Loucy (cell line): ENCODE data around the gene CCDC6.

Experiments
- H2AFZ ChIP-seq: fragments of 200-600 bp; sonication (generic); 2 replicates; pipeline ENCODE4 v1.6.0; 2016; ENCODE audit warnings: antibody characterized with exemption, mild to moderate bottlenecking, low read length, moderate library complexity
- H3F3A ChIP-seq: fragments of 200-600 bp; 2 replicates; pipeline ENCODE4 v1.6.0; 2016; ENCODE audit warnings: antibody characterized with exemption, low read depth, mild to moderate bottlenecking
- H3K27me3 ChIP-seq: fragments of 200-600 bp; sonication (generic); 2 replicates; pipeline ENCODE4 v1.6.1; 2014; ENCODE audit warnings: low read length, mild to moderate bottlenecking; ENCODE audit not compliant: insufficient read depth, poor library complexity, severe bottlenecking
- H3K36me3 ChIP-seq: fragments of 200-600 bp; sonication (generic); 2 replicates; pipeline ENCODE4 v1.6.1; 2016; ENCODE audit warnings: low read length; ENCODE audit not compliant: insufficient read depth
- H3K4me1 ChIP-seq: fragments of 200-600 bp; sonication (generic); 2 replicates; pipeline ENCODE4 v1.5.1; 2014; ENCODE audit warnings: low read length, mild to moderate bottlenecking; ENCODE audit not compliant: insufficient read depth, poor library complexity, severe bottlenecking
- H3K4me2 ChIP-seq: fragments of 200-600 bp; sonication (generic); 2 replicates; pipeline ENCODE4 v1.6.0; 2014; ENCODE audit warnings: antibody characterized with exemption, low read length, low read depth, mild to moderate bottlenecking; ENCODE audit not compliant: poor library complexity, severe bottlenecking
- H3K4me3 ChIP-seq: fragments of 200-600 bp; sonication (generic); 2 replicates; pipeline ENCODE4 v1.5.1; 2014; ENCODE audit warnings: low read length, mild to moderate bottlenecking, mixed read lengths; ENCODE audit not compliant: poor library complexity, severe bottlenecking
- H3K79me2 ChIP-seq: fragments of 200-600 bp; sonication (generic); 2 replicates; pipeline ENCODE4 v1.6.1; 2014; ENCODE audit warnings: low read length; ENCODE audit not compliant: insufficient read depth
- H3K9ac ChIP-seq: fragments of 200-600 bp; sonication (generic); 2 replicates; pipeline ENCODE4 v1.6.0; 2014; ENCODE audit warnings: mild to moderate bottlenecking, low read depth, low read length, moderate library complexity; ENCODE audit not compliant: poor library complexity, severe bottlenecking
- H3K9me2 ChIP-seq: fragments of 200-600 bp; sonication (generic); replicated peaks from 2 replicates; pipeline ENCODE4 v1.6.1; 2016; ENCODE audit warnings: low read depth, low read length, mixed read lengths
- H3K9me3 ChIP-seq: fragments of 200-600 bp; sonication (generic); 2 replicates; pipeline ENCODE4 v1.6.1; 2014; ENCODE audit warnings: mild to moderate bottlenecking, antibody characterized with exemption, low read length, low read depth; ENCODE audit not compliant: insufficient read depth
- H4K20me1 ChIP-seq: fragments of 200-600 bp; sonication (generic); 2 replicates; pipeline ENCODE4 v1.6.0; 2014; ENCODE audit warnings: antibody characterized with exemption, low read length, mild to moderate bottlenecking; ENCODE audit not compliant: insufficient read depth, poor library complexity, severe bottlenecking
- EZH2phosphoT487 ChIP-seq: fragments of 200-600 bp; IDR thresholded peaks from 2 replicates; pipeline ENCODE4 v1.6.1; 2018; ENCODE audit warnings: antibody characterized with exemption, mild to moderate bottlenecking, moderate library complexity, borderline replicate concordance
- TF ChIP-seq, protein P1 (sequence below): fragments of 200-600 bp; sonication (generic); conservative IDR thresholded peaks from 2 replicates; pipeline ENCODE4 v1.5.1; 2014; ENCODE audit warnings: mild to moderate bottlenecking, antibody characterized with exemption, low read length

Gene CCDC6

DNA sequence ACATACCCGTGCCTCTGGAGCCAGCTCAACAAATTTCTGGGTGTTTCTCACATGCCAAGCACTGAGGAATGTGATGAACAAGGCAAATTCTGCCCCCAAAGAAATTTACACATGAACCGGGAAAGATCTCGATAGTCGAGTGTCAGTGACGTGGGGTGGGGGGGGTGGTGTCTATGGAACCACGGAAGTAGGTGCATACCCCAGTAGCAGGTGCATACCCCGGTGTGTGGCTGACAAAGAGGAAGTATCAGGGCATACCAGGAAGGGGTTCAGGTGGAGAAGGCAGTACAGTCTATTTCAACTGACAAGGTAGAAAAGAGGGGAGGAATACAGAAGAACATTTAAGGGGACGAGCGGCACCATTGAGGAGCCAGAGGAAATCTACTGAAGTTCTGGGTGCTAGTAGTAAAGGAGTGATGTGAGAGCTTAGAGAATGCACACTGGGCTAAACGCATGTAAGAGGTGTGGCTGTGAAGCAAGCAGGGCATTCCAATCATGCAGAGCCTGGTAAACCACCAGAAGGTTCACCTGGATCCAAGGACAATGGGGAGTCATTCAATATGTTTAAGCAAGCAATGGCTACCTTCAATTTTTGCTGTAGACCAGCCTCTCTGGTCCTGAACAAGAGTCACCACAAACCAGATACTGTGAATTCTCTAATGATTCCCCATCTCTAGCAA lies 6.2 kb downstream of the CCDC6 start:
- H3K4me1 ChIP-seq = peaks cover 55% of the 10 kb centered on the region
- no peaks in the 10 kb centered on the region for H3K9me2 ChIP-seq
- peak overlapping the region; percentile 99 for H3K4me2 ChIP-seq
- TF ChIP-seq, protein P1, sequence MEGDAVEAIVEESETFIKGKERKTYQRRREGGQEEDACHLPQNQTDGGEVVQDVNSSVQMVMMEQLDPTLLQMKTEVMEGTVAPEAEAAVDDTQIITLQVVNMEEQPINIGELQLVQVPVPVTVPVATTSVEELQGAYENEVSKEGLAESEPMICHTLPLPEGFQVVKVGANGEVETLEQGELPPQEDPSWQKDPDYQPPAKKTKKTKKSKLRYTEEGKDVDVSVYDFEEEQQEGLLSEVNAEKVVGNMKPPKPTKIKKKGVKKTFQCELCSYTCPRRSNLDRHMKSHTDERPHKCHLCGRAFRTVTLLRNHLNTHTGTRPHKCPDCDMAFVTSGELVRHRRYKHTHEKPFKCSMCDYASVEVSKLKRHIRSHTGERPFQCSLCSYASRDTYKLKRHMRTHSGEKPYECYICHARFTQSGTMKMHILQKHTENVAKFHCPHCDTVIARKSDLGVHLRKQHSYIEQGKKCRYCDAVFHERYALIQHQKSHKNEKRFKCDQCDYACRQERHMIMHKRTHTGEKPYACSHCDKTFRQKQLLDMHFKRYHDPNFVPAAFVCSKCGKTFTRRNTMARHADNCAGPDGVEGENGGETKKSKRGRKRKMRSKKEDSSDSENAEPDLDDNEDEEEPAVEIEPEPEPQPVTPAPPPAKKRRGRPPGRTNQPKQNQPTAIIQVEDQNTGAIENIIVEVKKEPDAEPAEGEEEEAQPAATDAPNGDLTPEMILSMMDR = no peak
- TF ChIP-seq EZH2phosphoT487 = no peak
- peaks cover 80% of the 10 kb centered on the region for H4K20me1 ChIP-seq
- H3K79me2 ChIP-seq = peaks cover 99% of the 10 kb centered on the region
- no peak overlapping the region for H3K4me3 ChIP-seq
- no peak overlapping the region for H3K9ac ChIP-seq
- H2AFZ ChIP-seq = no peak overlapping the region
- no peaks in the 10 kb centered on the region; the same call in 1 of the 2 replicates for H3K36me3 ChIP-seq
- H3K27me3 ChIP-seq = no peaks in the 10 kb centered on the region
- H3F3A ChIP-seq = no peaks in the 10 kb centered on the region
- no peaks in the 10 kb centered on the region for H3K9me3 ChIP-seq

- Histone ChIP-seq H2AFZ (no peak overlapping the region), H3K4me1 (peaks cover 42% of the 10 kb centered on the region), H3K9ac (no peak overlapping the region), H3F3A (no peaks in the 10 kb centered on the region), H4K20me1 (peaks cover 70% of the 10 kb centered on the region), H3K79me2 (peaks cover 99% of the 10 kb centered on the region), H3K4me2 (no peak overlapping the region), H3K9me2 (no peaks in the 10 kb centered on the region), H3K9me3 (no peaks in the 10 kb centered on the region), H3K36me3 (no peaks in the 10 kb centered on the region; the same call in 1 of the 2 replicates), H3K27me3 (no peaks in the 10 kb centered on the region), H3K4me3 (no peak overlapping the region)
- no peak for TF ChIP-seq EZH2phosphoT487
- TF ChIP-seq, protein P1 = no peak
Measured at GRCh38 chr10:59898125-59898835, 8.1 kb downstream of the CCDC6 start.

DNA sequence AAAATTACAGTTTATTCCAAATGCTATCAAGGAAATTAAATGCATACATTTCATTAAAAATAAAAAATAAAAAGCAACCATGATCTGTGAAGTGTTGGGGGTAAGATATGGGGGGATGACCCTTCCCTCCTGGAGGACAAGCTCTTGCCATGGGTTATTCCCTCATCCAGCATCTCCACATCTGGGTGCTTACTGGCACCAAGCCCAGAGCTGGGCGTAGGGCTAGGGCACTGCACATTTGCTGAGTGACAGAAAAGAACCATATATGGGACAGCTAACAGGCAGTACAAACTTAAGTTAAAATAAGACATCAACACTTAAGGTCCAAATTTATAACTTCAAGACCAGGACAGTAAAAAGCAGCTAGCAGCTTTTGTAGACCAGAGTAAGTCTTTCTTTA lies 10.2 kb downstream of the CCDC6 start:
- Histone ChIP-seq H3K9ac (no peak overlapping the region), H3K27me3 (no peaks in the 10 kb centered on the region), H3K79me2 (peaks cover 99% of the 10 kb centered on the region), H3K4me2 (no peak overlapping the region), H3K36me3 (no peaks in the 10 kb centered on the region), H3K9me2 (no peaks in the 10 kb centered on the region), H3K4me1 (peaks cover 31% of the 10 kb centered on the region), H2AFZ (no peak overlapping the region), H4K20me1 (peaks cover 67% of the 10 kb centered on the region), H3K9me3 (no peaks in the 10 kb centered on the region), H3F3A (no peaks in the 10 kb centered on the region), H3K4me3 (no peak overlapping the region)
- TF ChIP-seq, protein P1 = no peak
- no peak for TF ChIP-seq EZH2phosphoT487
